H9 (cell line): ENCODE results near the gene OTOS. TPM values are rescaled to one million over a fixed set of nuclear protein-coding genes. Genes with fewer than 3 reads are reported as not detected.

Source experiments
- DNase-seq: peaks from one replicate; pipeline ENCODE4 v3.0.0-alpha.2; 2017
- H2AFZ ChIP-seq: one replicate; pipeline ENCODE4 v1.6.1; 2013; ENCODE audit warnings: mild to moderate bottlenecking, low read length, control low read depth, moderate library complexity
- H2AK5ac ChIP-seq: 2 replicates; pipeline ENCODE4 v1.6.1; 2013; ENCODE audit warnings: low read length, control low read depth, mixed read lengths; ENCODE audit not compliant: insufficient read length
- H2BK120ac ChIP-seq: one replicate; pipeline ENCODE4 v1.6.1; 2013; ENCODE audit warnings: low read depth, mild to moderate bottlenecking, low read length, control low read depth, inconsistent platforms; ENCODE audit not compliant: poor library complexity, severe bottlenecking
- H2BK12ac ChIP-seq: 2 replicates; pipeline ENCODE4 v1.6.1; 2013; ENCODE audit warnings: low read length, control low read depth, mixed read lengths, low read depth; ENCODE audit not compliant: insufficient read length
- H2BK15ac ChIP-seq: 2 replicates; pipeline ENCODE4 v1.6.1; 2013; ENCODE audit warnings: low read depth, low read length, control low read depth
- H2BK20ac ChIP-seq: one replicate; pipeline ENCODE4 v1.6.1; 2013; ENCODE audit warnings: low read depth, mild to moderate bottlenecking, low read length, control low read depth, inconsistent platforms; ENCODE audit not compliant: poor library complexity, severe bottlenecking
- H2BK5ac ChIP-seq: 2 replicates; pipeline ENCODE4 v1.6.1; 2013; ENCODE audit warnings: low read length, control low read depth, mixed read lengths; ENCODE audit not compliant: insufficient read length
- H3K14ac ChIP-seq: 2 replicates; pipeline ENCODE4 v1.6.1; 2013; ENCODE audit warnings: low read length, control low read depth; ENCODE audit not compliant: insufficient read depth
- H3K18ac ChIP-seq: 2 replicates; pipeline ENCODE4 v1.6.1; 2013; ENCODE audit warnings: low read depth, mild to moderate bottlenecking, mixed read lengths, low read length, control low read depth; ENCODE audit not compliant: insufficient read length
- H3K23ac ChIP-seq: 2 replicates; pipeline ENCODE4 v1.6.1; 2013; ENCODE audit warnings: low read length, control low read depth, mixed read lengths, low read depth; ENCODE audit not compliant: insufficient read length
- H3K23me2 ChIP-seq: 2 replicates; pipeline ENCODE4 v1.6.1; 2013; ENCODE audit warnings: low read depth, mild to moderate bottlenecking, mixed read lengths, low read length, control low read depth; ENCODE audit not compliant: insufficient read length, poor library complexity, severe bottlenecking
- H3K27ac ChIP-seq: 2 replicates; pipeline ENCODE4 v1.5.1; 2013; ENCODE audit warnings: low read length, control low read depth, mixed read lengths, low read depth; ENCODE audit not compliant: insufficient read length
- H3K27me3 ChIP-seq: 2 replicates; pipeline ENCODE4 v1.6.1; 2013; ENCODE audit warnings: low read length, control low read depth, inconsistent platforms; ENCODE audit not compliant: insufficient read depth
- H3K4ac ChIP-seq: 2 replicates; pipeline ENCODE4 v1.6.1; 2013; ENCODE audit warnings: low read depth, mild to moderate bottlenecking, control low read depth, inconsistent platforms, low read length, moderate library complexity
- H3K4me1 ChIP-seq: 2 replicates; pipeline ENCODE4 v1.6.1; 2013; ENCODE audit warnings: low read length, control low read depth, inconsistent platforms; ENCODE audit not compliant: insufficient read depth
- H3K4me2 ChIP-seq: 2 replicates; pipeline ENCODE4 v1.6.1; 2013; ENCODE audit warnings: low read length, control low read depth, mixed read lengths; ENCODE audit not compliant: insufficient read length, insufficient read depth
- H3K56ac ChIP-seq: 2 replicates; pipeline ENCODE4 v1.6.1; 2013; ENCODE audit warnings: low read depth, mild to moderate bottlenecking, mixed read lengths, low read length, control low read depth; ENCODE audit not compliant: insufficient read length
- H3K79me1 ChIP-seq: 2 replicates; pipeline ENCODE4 v1.6.1; 2013; ENCODE audit warnings: low read depth, mild to moderate bottlenecking, moderate library complexity, low read length, control low read depth, inconsistent platforms; ENCODE audit not compliant: insufficient read depth, poor library complexity, severe bottlenecking
- H3K79me2 ChIP-seq: 2 replicates; pipeline ENCODE4 v1.6.1; 2013; ENCODE audit warnings: low read length, control low read depth, inconsistent platforms; ENCODE audit not compliant: insufficient read depth
- H3K9ac ChIP-seq: 2 replicates; pipeline ENCODE4 v1.6.1; 2013; ENCODE audit warnings: low read length, control low read depth, mixed read lengths; ENCODE audit not compliant: insufficient read length; ENCODE audit errors: extremely low read depth
- H3K9me3 ChIP-seq: one replicate; pipeline ENCODE4 v1.6.1; 2013; ENCODE audit warnings: low read depth, low read length, inconsistent platforms; ENCODE audit not compliant: control insufficient read depth
- H3T11ph ChIP-seq: one replicate; pipeline ENCODE4 v1.6.1; 2013; ENCODE audit warnings: mild to moderate bottlenecking, low read length, control low read depth, inconsistent platforms
- H4K20me1 ChIP-seq: one replicate; pipeline ENCODE4 v1.6.1; 2013; ENCODE audit not compliant: control insufficient read depth, insufficient read length, insufficient read depth
- H4K5ac ChIP-seq: 2 replicates; pipeline ENCODE4 v1.6.1; 2013; ENCODE audit warnings: low read depth, mild to moderate bottlenecking, mixed read lengths, low read length, control low read depth; ENCODE audit not compliant: insufficient read length
- H4K8ac ChIP-seq: replicated peaks from 2 replicates; pipeline ENCODE4 v1.6.1; 2013; ENCODE audit warnings: low read length, control low read depth, mixed read lengths, low read depth; ENCODE audit not compliant: insufficient read length
- H4K91ac ChIP-seq: 2 replicates; pipeline ENCODE4 v1.6.1; 2013; ENCODE audit warnings: low read depth, mild to moderate bottlenecking, moderate library complexity, mixed read lengths, low read length, control low read depth; ENCODE audit not compliant: insufficient read length
- H3K27ac Mint-ChIP-seq, 3 experiments: 2 replicates in 2 of 3; 3 replicates in 1 of 3; pipeline ENCODE4 v1.8.0; 2020 to 2021; ENCODE audit warnings: mixed read lengths in 3 of 3, mild to moderate bottlenecking in 1 of 3, moderate library complexity in 1 of 3
- H3K27me3 Mint-ChIP-seq: 2 replicates; pipeline ENCODE4 v1.8.0; 2021; ENCODE audit warnings: low read depth, mild to moderate bottlenecking, moderate library complexity, mixed read lengths
- H3K36me3 Mint-ChIP-seq, 3 experiments: 2 replicates in 2 of 3; 3 replicates in 1 of 3; pipeline ENCODE4 v1.8.0; 2020 to 2021; ENCODE audit warnings: low read depth in 3 of 3, mixed read lengths in 3 of 3; ENCODE audit not compliant: insufficient read depth in 1 of 3
- H3K4me1 Mint-ChIP-seq, 2 experiments: 2 replicates each; pipeline ENCODE4 v1.8.0; 2020; ENCODE audit warnings: mixed read lengths in 2 of 2
- H3K4me3 Mint-ChIP-seq, 2 experiments: 2 replicates in 1 of 2; 3 replicates in 1 of 2; pipeline ENCODE4 v1.8.0; 2020 to 2021; ENCODE audit warnings: mild to moderate bottlenecking in 2 of 2, mixed read lengths in 2 of 2, moderate library complexity in 1 of 2
- H3K9me3 Mint-ChIP-seq, 2 experiments: 2 replicates in 1 of 2; 3 replicates in 1 of 2; pipeline ENCODE4 v1.8.0; 2020; ENCODE audit warnings: mild to moderate bottlenecking in 2 of 2, mixed read lengths in 2 of 2, moderate library complexity in 1 of 2
- WGBS: extraction: QIAGEN DNeasy Blood & Tissue Kit; methylation state at CpG from one replicate; pipeline ENCODE4 v1.1.7; 2013; ENCODE audit warnings: missing lambda C conversion rate, low lambda C conversion rate, mixed read lengths; ENCODE audit not compliant: insufficient read length; ENCODE audit errors: extremely low coverage; 5-methylcytosine and 5-hydroxymethylcytosine counted together
- total RNA-seq: library from RNA; stranded (reverse); gene quantifications from 2 replicates; pipeline ENCODE4 v1.2.1, GENCODE V29; 2021
- TF ChIP-seq, protein P1 (sequence below): fragments of 200-600 bp; sonication (generic); conservative IDR thresholded peaks from 3 replicates; pipeline ENCODE4 v1.8.0; 2021; ENCODE audit warnings: antibody characterized with exemption, mild to moderate bottlenecking

Gene OTOS
- total RNA-seq, 1 experiment from 2014 or later = not detected

DNA sequence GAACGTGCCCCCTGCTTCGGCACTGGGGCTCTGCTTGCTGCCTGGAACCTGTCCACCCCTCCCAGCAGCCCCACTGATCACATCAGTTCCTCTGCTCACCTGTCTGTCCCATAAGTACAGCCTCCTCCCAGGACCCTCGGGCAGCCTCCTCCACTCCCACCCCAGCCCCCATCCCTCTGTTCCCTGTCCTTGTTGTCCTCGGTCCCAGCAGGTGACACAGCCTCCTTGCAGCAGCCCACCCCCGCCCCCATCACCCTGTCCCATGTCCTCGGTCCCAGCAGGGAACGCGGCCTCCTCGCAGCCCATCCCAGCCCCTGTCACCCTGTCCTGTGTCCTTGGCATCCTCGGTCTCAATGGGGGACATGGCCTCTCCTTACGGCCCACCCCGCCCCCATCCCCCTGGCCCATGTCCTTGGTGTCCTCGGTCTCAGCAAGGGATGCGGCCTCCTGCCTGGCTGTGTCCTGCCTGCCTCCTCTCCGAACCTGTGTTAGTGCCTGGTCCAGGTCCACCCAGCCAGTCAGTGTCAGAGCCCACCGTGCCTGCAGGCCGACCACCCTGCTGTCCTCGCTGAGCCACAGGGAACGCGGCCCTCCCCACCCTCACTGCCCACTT is 4.3 kb upstream of the OTOS start:
- Histone ChIP-seq H3K56ac (no peak overlapping the region), H3T11ph (no peak overlapping the region), H3K18ac (no peak overlapping the region), H3K23me2 (no peaks in the 10 kb centered on the region), H3K27me3 (no peaks in the 10 kb centered on the region), H3K4me1 (no peaks in the 10 kb centered on the region; the same call in 1 of the 2 replicates), H2BK5ac (no peak overlapping the region), H2BK20ac (no peak overlapping the region), H3K79me1 (no peaks in the 10 kb centered on the region), H3K4me2 (no peak overlapping the region), H3K9me3 (no peaks in the 10 kb centered on the region), H3K79me2 (no peaks in the 10 kb centered on the region), H2AFZ (no peak overlapping the region), H2BK12ac (no peak overlapping the region), H3K14ac (no peak overlapping the region), H3K27ac (no peak overlapping the region), H3K23ac (no peak overlapping the region), H4K8ac (no peak overlapping the region), H3K4ac (no peak overlapping the region), H2BK120ac (no peak overlapping the region), H4K20me1 (no peaks in the 10 kb centered on the region), H2AK5ac (no peak overlapping the region), H3K9ac (no peak overlapping the region), H4K91ac (no peak overlapping the region), H2BK15ac (no peak overlapping the region), H4K5ac (no peak overlapping the region)
- Mint-ChIP-seq H3K9me3 (peaks cover 8 to 11% of the 10 kb centered on the region in 2 experiments; a peak in 4 of 5 replicates), H3K27ac (no peak overlapping the region), H3K27me3 (peaks cover 7% of the 10 kb centered on the region), H3K4me3 (no peak overlapping the region), H3K36me3 (peaks cover 0 to 4% (median 0%) of the 10 kb centered on the region in 3 experiments; a peak in 2 of 7 replicates), H3K4me1 (peaks cover 6 to 10% of the 10 kb centered on the region in 2 experiments)
- TF ChIP-seq, protein P1, sequence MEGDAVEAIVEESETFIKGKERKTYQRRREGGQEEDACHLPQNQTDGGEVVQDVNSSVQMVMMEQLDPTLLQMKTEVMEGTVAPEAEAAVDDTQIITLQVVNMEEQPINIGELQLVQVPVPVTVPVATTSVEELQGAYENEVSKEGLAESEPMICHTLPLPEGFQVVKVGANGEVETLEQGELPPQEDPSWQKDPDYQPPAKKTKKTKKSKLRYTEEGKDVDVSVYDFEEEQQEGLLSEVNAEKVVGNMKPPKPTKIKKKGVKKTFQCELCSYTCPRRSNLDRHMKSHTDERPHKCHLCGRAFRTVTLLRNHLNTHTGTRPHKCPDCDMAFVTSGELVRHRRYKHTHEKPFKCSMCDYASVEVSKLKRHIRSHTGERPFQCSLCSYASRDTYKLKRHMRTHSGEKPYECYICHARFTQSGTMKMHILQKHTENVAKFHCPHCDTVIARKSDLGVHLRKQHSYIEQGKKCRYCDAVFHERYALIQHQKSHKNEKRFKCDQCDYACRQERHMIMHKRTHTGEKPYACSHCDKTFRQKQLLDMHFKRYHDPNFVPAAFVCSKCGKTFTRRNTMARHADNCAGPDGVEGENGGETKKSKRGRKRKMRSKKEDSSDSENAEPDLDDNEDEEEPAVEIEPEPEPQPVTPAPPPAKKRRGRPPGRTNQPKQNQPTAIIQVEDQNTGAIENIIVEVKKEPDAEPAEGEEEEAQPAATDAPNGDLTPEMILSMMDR = no peak
- no peak for DNase-seq
- WGBS = no CpG with 5 or more reads among the region's 20 CpGs
